ENCODE results near the gene PAFAH1B2. TPM values are rescaled to one million over a fixed set of nuclear protein-coding genes. Genes with fewer than 3 reads are reported as not detected.
"Not testable (repeated sequence)": the region's sequence is repeated elsewhere in the genome, so short reads cannot be mapped to it uniquely, and the experiment has no call there.

Gene PAFAH1B2
- total RNA-seq, 2 donors from 2014 or later = 72.5 to 126 TPM

DNA sequence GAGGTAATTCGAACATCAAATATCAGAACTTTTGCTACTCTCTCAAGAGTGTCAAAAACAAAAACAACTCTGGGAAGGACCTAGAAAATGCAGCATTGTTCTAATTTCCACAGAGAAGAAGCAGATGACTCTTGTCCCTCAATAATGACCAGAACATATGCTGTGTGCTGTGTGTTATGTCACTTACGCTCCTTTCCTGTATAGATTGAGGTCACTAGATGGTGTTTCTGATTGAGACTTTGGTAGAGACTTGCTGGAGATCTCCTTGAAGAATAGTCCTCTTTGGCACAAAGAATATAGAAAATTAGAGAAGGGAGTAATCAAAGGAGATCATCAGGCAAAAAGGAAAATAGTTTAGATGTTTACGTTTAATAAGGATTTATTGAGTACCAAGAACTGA lies 43.5 kb upstream of the PAFAH1B2 start:
- intact Hi-C loops (cut with DNase I) = loop anchor here (5.0 kb wide), 2 partner anchors 127 to 313 kb away; partner anchors contain the start of gene ZPR1
- WGBS = 89% methylated on average over 3 of the region's 3 CpGs
- H3K4me3 ChIP-seq = no peak overlapping the region
- no peak for DNase-seq (ENCODE audit: low spot score)
- H3K27ac ChIP-seq = no peak overlapping the region
- TF ChIP-seq CTCF (IDR thresholded peaks at IDR 0.05) = no peak
- no peak for TF ChIP-seq POLR2AphosphoS5 (IDR thresholded peaks at IDR 0.05)
- no peaks in the 10 kb centered on the region for H3K9me3 ChIP-seq
- no peaks in the 10 kb centered on the region for H3K4me1 ChIP-seq (replicated peaks)
- H3K36me3 ChIP-seq = no peaks in the 10 kb centered on the region
- H3K27me3 ChIP-seq (replicated peaks; ENCODE audit: insufficient read depth) = no peaks in the 10 kb centered on the region

- WGBS = 62% methylated on average over 5 of the region's 5 CpGs
- intact Hi-C loops (cut with DNase I) = no loop called here
- no peak for DNase-seq (ENCODE audit: low spot score)
- H3K4me1 ChIP-seq (replicated peaks) = no peaks in the 10 kb centered on the region
- no peaks in the 10 kb centered on the region for H3K27me3 ChIP-seq (replicated peaks; ENCODE audit: insufficient read depth)
- TF ChIP-seq CTCF (IDR thresholded peaks at IDR 0.05) (no peak), POLR2A (IDR thresholded peaks at IDR 0.05) (no peak), POLR2AphosphoS5 (IDR thresholded peaks at IDR 0.05) (no peak)
- no peaks in the 10 kb centered on the region for H3K36me3 ChIP-seq
- H3K9me3 ChIP-seq = no peaks in the 10 kb centered on the region
- no peak overlapping the region for H3K27ac ChIP-seq
- H3K4me3 ChIP-seq = no peak overlapping the region
Observed at GRCh38 chr11:117107701-117108590, 36.1 kb upstream of the PAFAH1B2 start.

DNA sequence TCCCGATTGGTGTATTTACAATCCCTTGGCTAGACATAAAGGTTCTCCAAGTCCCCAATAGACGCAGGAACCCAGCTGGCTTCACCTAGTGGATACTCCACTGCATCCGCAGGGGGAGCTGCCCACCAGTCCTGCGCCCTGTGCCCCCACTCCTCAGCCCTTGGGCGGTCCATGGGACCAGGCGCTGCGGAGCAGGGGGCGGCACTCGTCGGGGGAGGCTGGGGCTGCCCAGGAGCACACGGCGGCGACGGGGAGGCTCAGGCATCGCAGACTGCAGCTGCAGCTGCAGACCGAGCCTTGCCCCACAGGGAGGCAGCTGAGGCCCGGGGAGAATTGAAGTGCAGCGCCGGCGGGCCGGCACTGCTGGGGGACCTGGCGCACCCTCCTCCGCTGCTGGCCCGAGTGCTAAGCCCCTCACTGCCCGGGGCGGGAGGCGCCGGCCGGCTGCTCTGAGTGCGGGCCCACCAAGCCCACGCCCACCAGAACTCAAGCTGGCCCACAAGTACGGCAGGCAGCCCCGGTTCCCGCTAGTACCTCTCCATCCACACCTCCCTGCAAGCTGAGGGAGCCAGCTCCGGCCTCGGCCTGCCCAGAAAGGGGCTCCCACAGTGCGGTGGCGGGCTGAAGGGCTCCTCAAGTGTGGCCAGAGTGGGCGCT lies 33.7 kb upstream of the PAFAH1B2 start:
- intact Hi-C loops (cut with DNase I) = no loop called here

DNA sequence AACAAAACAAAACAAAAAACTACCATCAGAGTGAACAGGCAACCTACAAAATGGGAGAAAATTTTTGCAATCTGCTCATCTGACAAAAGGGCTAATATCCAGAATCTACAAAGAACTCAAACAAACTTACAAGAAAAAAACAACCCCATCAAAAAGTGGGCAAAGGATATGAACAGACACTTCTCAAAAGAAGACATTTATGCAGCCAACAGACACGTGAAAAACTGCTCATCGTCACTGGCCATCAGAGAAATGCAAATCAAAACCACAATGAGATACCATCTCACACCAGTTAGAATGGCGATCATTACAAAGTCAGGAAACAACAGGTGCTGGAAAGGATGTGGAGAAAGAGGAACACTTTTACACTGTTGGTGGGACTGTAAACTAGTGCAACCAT lies 31.6 kb upstream of the PAFAH1B2 start:
- H3K4me3 ChIP-seq; H3K36me3 ChIP-seq; DNase-seq (ENCODE audit: low spot score); H3K9me3 ChIP-seq; H3K27ac ChIP-seq; intact Hi-C loops (cut with DNase I); H3K27me3 ChIP-seq (replicated peaks; ENCODE audit: insufficient read depth); H3K4me1 ChIP-seq (replicated peaks): not testable (repeated sequence)
- WGBS = 41% methylated on average over 3 of the region's 3 CpGs

More for the DNA sequence above, 33.7 kb upstream of the PAFAH1B2 start:
- Histone ChIP-seq H3K4me1 (replicated peaks) (no peaks in the 10 kb centered on the region), H3K4me3 (no peak overlapping the region), H3K9me3 (no peaks in the 10 kb centered on the region), H3K27ac (no peak overlapping the region), H3K27me3 (replicated peaks; ENCODE audit: insufficient read depth) (no peaks in the 10 kb centered on the region), H3K36me3 (no peaks in the 10 kb centered on the region)
- WGBS = 96% methylated on average over 37 of the region's 39 CpGs
- no peak for DNase-seq (ENCODE audit: low spot score)
- no peak for TF ChIP-seq CTCF (IDR thresholded peaks at IDR 0.05)
- no peak for TF ChIP-seq POLR2A (IDR thresholded peaks at IDR 0.05)
- no peak for TF ChIP-seq POLR2AphosphoS5 (IDR thresholded peaks at IDR 0.05)

DNA sequence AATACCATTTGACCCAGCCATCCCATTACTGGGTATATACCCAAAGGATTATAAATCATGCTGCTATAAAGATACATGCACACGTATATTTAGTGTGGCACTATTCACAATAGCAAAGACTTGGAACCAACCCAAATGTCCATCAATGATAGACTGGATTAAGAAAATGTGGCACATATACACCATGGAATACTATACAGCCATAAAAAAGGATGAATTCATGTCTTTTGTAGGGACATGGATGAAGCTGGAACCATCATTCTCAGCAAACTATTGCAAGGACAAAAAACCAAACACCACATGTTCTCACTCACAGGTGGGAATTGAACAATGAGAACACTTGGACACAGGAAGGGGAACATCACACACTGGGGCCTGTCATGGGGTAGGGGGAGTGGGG lies 31.1 kb upstream of the PAFAH1B2 start:
- 67% methylated on average over 1 of the region's 1 CpG for WGBS
- intact Hi-C loops (cut with DNase I); H3K27me3 ChIP-seq (replicated peaks; ENCODE audit: insufficient read depth); H3K9me3 ChIP-seq; DNase-seq (ENCODE audit: low spot score); H3K4me1 ChIP-seq (replicated peaks); H3K27ac ChIP-seq; H3K36me3 ChIP-seq; H3K4me3 ChIP-seq: not testable (repeated sequence)
